ENCODE results near the gene SNAPIN. TPM values are rescaled to one million over a fixed set of nuclear protein-coding genes. Genes with fewer than 3 reads are reported as not detected.

The SNAPIN gene
- polyA plus RNA-seq, 3 donors from 2014 or later = 95.8 to 106 (median 96.0) TPM

DNA sequence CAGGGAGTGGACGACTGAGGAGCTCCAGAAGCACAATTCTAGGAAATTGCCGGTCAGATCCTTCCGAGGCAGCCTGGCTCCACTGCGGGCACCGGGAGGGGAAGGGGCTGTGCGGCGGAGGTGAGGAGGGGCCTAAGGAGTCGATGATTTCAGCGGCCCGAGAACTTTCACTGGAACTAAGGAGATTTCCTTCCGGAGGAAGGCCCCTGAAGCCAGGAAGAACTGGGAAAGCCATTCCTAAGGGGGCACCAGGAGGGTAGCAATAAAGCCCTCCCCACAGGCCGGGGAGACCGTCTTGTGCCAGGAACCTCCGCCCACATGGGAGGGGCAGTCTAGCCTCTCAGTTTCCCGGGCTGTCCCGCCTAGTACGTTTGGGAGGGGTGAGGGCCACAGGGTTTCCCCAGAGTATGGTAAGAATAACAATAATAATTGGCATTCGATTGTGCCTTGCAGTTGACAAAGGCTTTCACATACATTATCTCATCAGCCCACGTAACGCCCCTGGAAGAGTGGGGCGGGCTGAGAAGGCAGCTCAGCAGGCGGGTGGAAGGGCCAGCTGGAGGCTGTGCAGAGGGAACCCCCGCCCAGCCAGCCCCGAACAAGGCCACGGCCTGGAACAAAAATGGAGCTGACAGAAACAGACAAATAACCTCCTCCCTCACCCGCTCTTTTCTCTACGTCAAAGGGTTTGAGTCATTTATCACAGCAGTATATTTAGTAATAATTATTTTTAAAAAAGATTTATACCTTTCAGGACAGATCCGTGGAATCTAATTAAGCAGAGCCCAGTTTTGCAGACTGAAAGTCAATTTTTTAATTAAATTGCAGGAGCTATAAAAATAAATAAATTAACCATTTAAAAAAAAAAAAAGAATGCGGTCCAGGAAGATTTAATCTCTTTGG, 39.8 kb downstream of the SNAPIN start:
- no peak for DNase-seq
- Mint-ChIP-seq H3K27ac (peak overlapping the region in 2 of 6 donors; percentile 40), H3K9me3 (no peaks in the 10 kb centered on the region), H3K4me3 (peak overlapping the region in 3 of 5 donors; percentile 27 to 46 (median 33)), H3K27me3 (ENCODE audit: low read depth in 3 of 3) (peaks cover 0 to 2% (median 0%) of the 10 kb centered on the region in 3 donors), H3K36me3 (no peaks in the 10 kb centered on the region), H3K4me1 (no peaks in the 10 kb centered on the region)

DNA sequence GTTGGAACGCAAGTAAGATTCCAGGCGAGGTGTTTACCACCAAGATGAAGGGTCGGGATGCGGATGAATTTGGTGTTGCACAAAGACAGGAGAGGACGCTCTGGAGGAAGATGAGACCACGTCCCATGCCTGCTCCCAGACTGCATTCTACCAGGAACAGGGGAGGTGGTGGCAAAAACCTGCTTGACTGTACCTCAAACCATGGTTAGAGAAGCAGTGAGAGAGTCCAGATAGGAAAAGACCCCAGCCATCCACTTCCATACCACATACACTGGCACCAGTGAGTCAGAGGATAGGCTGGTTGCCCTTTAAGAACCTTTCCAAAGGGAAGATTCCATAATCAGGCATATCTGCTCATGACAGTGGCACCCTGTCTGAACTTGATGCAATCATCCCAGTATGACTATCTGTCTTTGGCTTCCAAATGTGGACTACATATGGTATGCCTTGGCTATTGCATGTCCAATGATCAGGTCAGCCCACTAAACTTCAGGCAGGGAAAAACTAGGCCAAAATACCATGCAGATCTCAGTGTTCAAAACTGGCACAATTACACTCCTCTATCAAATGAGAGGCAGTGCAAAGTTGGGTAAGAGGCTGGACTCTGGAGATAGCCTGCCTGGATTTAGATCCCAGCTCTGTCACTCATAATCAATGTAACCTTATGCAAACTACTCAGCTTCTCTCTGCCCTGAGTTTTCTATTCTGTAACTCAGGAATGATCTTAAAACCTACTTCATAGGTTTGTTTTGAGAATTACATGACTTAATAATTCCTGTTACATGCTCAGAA, 40.6 kb downstream of the SNAPIN start:
- H3K36me3 Mint-ChIP-seq = no peaks in the 10 kb centered on the region
- no peak for DNase-seq
- H3K27me3 Mint-ChIP-seq (ENCODE audit: low read depth in 3 of 3) = peaks cover 2 to 3% (median 2%) of the 10 kb centered on the region in 3 donors
- no peak overlapping the region for H3K4me3 Mint-ChIP-seq
- H3K4me1 Mint-ChIP-seq = no peaks in the 10 kb centered on the region
- no peaks in the 10 kb centered on the region for H3K9me3 Mint-ChIP-seq
- no peak overlapping the region for H3K27ac Mint-ChIP-seq

DNA sequence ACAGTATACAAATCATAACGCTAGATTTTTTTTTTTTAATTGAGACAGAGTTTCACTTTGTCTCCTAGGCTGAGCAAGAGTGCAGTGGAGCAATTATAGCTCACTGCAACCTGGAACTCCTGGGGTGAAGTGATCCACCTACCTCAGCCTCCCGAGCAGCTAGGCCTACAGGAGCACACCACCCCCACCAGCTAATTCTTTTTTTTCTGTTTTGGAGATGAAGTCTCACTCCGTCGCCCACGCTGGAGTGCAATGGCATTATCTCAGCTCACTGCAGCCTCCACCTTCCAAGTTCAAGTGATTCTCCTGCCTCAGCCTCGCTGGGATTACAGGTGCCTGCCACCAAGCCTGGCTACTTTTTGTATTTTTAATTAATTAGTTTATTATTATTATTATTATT, 41.3 kb downstream of the SNAPIN start:
- Mint-ChIP-seq H3K4me3 (no peak overlapping the region), H3K27ac (no peak overlapping the region), H3K36me3 (no peaks in the 10 kb centered on the region), H3K9me3 (no peaks in the 10 kb centered on the region), H3K4me1 (no peaks in the 10 kb centered on the region), H3K27me3 (ENCODE audit: low read depth in 3 of 3) (peaks cover 2 to 3% (median 2%) of the 10 kb centered on the region in 3 donors)
- DNase-seq = no peak

DNA sequence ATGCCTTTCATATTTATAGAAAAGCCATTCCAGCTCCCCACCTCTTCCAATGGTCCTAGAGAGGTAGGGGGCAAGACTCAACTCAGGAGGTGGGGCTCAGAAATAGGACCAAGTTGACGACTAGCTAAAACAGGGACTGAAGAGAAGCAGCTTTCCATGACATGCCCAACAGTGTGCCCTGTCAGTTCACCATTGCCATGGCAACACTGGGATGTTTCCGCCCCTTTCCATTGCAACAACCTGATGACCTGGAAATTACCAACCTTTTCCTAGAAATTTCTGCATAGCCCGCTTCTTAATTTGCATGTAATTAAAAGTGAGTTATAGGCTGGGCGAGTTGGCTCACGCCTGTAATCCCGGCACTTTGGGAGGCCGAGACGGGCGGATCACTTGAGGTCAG, 47.0 kb downstream of the SNAPIN start:
- H3K9me3 Mint-ChIP-seq = no peaks in the 10 kb centered on the region
- H3K4me1 Mint-ChIP-seq = no peaks in the 10 kb centered on the region
- DNase-seq = no peak
- no peak overlapping the region for H3K4me3 Mint-ChIP-seq
- H3K36me3 Mint-ChIP-seq = no peaks in the 10 kb centered on the region
- H3K27ac Mint-ChIP-seq = no peak overlapping the region
- peaks cover 0 to 3% (median 2%) of the 10 kb centered on the region in 3 donors for H3K27me3 Mint-ChIP-seq (ENCODE audit: low read depth in 3 of 3)

DNA sequence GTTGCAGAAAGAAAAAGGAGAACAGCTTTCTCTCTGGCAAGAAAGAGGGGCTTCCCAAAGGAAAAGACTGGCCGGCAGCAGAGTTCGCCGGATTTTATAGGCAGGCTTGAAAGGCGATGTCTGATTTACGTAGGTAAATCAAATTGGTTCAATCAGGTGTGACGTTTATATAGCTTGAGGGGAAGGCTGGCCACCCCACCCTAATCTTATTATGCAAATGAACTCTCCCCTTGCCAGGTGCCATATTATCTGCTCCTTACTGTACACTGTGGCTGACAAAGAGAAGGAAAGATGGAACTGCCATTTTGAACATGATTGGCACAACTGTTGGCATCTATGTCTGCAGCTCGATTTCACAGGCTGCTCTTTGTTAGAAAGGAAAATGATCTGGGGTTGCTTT, 52.5 kb downstream of the SNAPIN start:
- Mint-ChIP-seq H3K36me3 (no peaks in the 10 kb centered on the region), H3K4me1 (no peaks in the 10 kb centered on the region), H3K27ac (no peak overlapping the region), H3K27me3 (ENCODE audit: low read depth in 3 of 3) (peaks cover 0 to 2% (median 2%) of the 10 kb centered on the region in 3 donors), H3K4me3 (no peak overlapping the region), H3K9me3 (no peaks in the 10 kb centered on the region)
- DNase-seq = no peak

Other genes with a start within 250 kb of the SNAPIN start
- not detected for gene S100A7A, start 242.2 kb upstream of the SNAPIN start, polyA plus RNA-seq
- not detected for gene S100A7, start 198.1 kb upstream of the SNAPIN start, polyA plus RNA-seq
- gene S100A6, start 122.7 kb upstream of the SNAPIN start, polyA plus RNA-seq = 100 to 1,000 TPM; 472 to 828 (median 543) TPM
- gene S100A5, start 117.8 kb upstream of the SNAPIN start, polyA plus RNA-seq = under 1 TPM in 1 of 3 donors, not detected in 2; 0.68 TPM
- 1,000 to 10,000 TPM; 1,846 to 2,303 (median 2,006) TPM for gene S100A4, start 112.9 kb upstream of the SNAPIN start, polyA plus RNA-seq
- gene S100A3, start 109.4 kb upstream of the SNAPIN start, polyA plus RNA-seq = not detected
- gene S100A2, start 92.9 kb upstream of the SNAPIN start, polyA plus RNA-seq = under 1 TPM in 1 of 3 donors, not detected in 2; 0.83 TPM
- not detected for gene S100A16, start 45.6 kb upstream of the SNAPIN start, polyA plus RNA-seq
- not detected for gene S100A14, start 42.4 kb upstream of the SNAPIN start, polyA plus RNA-seq
- gene S100A13, start 31.2 kb upstream of the SNAPIN start, polyA plus RNA-seq = 1 to 10 TPM; 1.5 to 9.7 (median 3.7) TPM
- gene S100A1, start 30.3 kb upstream of the SNAPIN start, polyA plus RNA-seq = not detected
- gene CHTOP, start 24.6 kb upstream of the SNAPIN start, polyA plus RNA-seq = 10 to 100 TPM; 37.5 to 70.8 (median 63.1) TPM
- 100 to 1,000 TPM; 162 to 221 (median 164) TPM for gene ILF2, start 12.3 kb downstream of the SNAPIN start, polyA plus RNA-seq
- gene NPR1, start 20.0 kb downstream of the SNAPIN start, polyA plus RNA-seq = not detected
- gene INTS3, start 69.3 kb downstream of the SNAPIN start, polyA plus RNA-seq = 10 to 100 TPM in 1 of 3 donors, 1 to 10 TPM in 2; 7.5 to 14.5 (median 7.9) TPM
- gene SLC27A3, start 116.7 kb downstream of the SNAPIN start, polyA plus RNA-seq = 10 to 100 TPM; 38.3 to 89.0 (median 54.3) TPM

Data from immature natural killer cell (primary cell).